AG09309 (cell line): ENCODE results near the gene ATG4D.

Experiments
- DNase-seq: peaks from one replicate; pipeline ENCODE4 v3.0.0-alpha.2; 2010; ENCODE audit warnings: low read depth
- H3K4me3 ChIP-seq: 2 replicates; pipeline ENCODE4 v1.5.1; 2011; ENCODE audit warnings: mild to moderate bottlenecking, low read depth, low read length, moderate library complexity; ENCODE audit not compliant: control insufficient read depth
- TF ChIP-seq, protein P1 (sequence below): IDR thresholded peaks from 2 replicates; pipeline ENCODE4 v1.5.1; 2011; ENCODE audit warnings: mild to moderate bottlenecking, low read depth, low read length, inconsistent platforms; ENCODE audit not compliant: insufficient read depth, control insufficient read depth; ENCODE audit errors: missing control alignments

The ATG4D gene

DNA sequence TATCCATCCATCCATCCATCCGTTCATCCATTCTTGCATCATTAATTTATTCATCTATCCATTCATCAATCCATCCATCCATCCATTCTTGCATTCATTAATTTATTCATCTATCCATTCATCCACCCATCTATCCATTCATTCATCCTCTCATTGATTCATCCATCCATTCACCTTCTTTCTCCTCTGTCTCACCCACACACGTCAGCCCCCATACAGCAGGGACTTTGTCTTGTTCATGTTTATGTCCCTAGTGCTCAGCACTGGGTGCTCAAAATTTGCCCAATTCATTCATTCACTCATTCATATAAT is 44.1 kb downstream of the ATG4D start:
- DNase-seq, result no peak
- TF ChIP-seq, protein P1, sequence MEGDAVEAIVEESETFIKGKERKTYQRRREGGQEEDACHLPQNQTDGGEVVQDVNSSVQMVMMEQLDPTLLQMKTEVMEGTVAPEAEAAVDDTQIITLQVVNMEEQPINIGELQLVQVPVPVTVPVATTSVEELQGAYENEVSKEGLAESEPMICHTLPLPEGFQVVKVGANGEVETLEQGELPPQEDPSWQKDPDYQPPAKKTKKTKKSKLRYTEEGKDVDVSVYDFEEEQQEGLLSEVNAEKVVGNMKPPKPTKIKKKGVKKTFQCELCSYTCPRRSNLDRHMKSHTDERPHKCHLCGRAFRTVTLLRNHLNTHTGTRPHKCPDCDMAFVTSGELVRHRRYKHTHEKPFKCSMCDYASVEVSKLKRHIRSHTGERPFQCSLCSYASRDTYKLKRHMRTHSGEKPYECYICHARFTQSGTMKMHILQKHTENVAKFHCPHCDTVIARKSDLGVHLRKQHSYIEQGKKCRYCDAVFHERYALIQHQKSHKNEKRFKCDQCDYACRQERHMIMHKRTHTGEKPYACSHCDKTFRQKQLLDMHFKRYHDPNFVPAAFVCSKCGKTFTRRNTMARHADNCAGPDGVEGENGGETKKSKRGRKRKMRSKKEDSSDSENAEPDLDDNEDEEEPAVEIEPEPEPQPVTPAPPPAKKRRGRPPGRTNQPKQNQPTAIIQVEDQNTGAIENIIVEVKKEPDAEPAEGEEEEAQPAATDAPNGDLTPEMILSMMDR, result no peak
- H3K4me3 ChIP-seq, result no peak overlapping the region

DNA sequence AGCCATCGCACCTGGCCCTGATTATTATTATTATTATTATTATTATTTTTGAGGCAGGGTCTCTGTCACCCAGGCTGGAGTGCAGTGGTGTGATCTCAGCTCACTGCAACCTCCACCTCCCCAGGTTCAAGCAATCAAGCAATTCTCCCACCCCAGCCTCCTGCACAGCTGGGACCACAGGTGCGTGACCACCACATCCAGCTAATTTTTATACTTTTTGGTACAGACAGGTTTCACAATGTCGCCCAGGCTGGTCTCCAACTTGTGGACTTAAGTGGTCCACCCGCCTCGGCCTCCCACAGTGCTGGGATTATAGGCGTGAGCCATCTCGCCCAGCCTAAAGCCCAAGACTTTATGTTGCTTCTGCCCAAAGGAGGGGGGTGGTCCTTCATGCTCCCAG is 49.4 kb downstream of the ATG4D start:
- TF ChIP-seq, protein P1, result no peak
- H3K4me3 ChIP-seq, result no peak overlapping the region
- DNase-seq, result no peak

DNA sequence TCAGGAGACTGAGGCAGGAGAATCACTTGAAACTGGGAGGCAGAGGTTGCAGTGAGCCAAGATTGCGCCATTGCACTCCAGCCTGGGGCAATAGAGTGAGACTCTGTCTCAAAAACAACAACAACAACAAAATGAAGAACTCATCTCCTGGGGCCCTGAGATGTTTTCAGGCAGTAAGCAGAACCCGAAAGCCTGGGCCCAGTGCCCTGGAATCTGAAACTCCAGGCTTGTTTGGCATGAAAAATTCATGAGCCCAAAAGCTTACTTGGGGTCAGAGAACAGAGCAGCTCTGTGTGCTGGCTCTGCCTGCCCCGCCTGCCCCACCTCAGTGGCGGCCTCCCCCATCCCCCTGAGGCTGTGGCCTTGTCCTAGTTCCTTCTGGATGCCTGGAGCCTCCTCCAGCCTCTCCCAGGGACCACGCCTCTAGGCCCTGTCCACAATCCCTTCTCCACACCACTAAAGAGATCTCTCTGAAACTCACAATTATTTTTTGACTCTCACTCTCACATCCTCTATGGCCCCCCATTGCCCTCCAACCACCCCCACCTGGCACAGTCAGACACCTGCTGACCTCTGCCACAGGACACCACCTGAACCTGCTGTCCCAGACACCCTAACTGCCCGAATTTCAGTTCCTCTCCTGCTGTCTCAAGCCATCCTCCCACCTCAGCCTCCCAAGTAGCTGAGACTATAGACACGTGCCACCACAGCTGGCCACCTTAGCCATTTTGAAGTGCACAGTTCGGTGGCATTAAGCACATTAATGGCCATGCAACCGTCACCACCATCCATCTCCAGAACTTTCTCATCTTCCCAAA is 50.3 kb downstream of the ATG4D start:
- DNase-seq, result no peak
- TF ChIP-seq, protein P1, result no peak
- no peak overlapping the region for H3K4me3 ChIP-seq

DNA sequence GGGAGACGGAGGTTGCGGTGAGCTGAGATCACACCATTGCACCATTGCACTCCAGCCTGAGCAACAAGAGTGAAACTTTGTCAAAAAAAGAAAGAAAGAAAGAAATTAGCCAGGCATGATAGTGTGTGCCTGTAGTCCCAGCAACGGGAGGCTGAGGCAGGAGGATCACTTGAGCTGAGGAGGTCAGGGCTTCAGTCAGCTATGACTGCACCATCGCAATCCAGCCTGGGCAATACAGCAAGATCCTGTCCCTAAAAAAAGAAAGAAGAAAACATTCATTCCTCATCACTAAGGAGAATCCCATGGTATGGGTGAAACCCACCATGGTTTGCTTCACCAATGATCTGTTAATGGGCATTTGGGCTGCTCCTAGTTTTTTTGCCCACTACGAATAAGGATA is 56.4 kb downstream of the ATG4D start:
- TF ChIP-seq, protein P1, result no peak
- DNase-seq, result no peak
- no peak overlapping the region for H3K4me3 ChIP-seq

DNA sequence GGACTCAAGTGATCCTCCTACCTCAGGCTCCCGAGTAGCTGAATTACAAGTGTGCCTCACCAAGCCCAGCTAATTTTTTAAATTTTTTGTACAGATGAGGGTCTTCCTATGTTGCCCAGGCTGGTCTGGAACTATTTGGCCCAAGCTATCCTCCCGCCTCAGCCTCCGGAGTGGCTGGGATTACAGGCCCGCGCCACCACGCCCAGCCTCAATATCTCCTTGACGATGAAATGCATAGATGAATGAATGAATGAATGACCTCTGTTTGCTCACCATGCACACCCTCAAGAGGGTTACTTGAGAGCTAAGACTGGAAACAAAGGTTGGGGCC is 58.3 kb downstream of the ATG4D start:
- no peak for DNase-seq
- TF ChIP-seq, protein P1, result no peak
- H3K4me3 ChIP-seq, result no peak overlapping the region

DNA sequence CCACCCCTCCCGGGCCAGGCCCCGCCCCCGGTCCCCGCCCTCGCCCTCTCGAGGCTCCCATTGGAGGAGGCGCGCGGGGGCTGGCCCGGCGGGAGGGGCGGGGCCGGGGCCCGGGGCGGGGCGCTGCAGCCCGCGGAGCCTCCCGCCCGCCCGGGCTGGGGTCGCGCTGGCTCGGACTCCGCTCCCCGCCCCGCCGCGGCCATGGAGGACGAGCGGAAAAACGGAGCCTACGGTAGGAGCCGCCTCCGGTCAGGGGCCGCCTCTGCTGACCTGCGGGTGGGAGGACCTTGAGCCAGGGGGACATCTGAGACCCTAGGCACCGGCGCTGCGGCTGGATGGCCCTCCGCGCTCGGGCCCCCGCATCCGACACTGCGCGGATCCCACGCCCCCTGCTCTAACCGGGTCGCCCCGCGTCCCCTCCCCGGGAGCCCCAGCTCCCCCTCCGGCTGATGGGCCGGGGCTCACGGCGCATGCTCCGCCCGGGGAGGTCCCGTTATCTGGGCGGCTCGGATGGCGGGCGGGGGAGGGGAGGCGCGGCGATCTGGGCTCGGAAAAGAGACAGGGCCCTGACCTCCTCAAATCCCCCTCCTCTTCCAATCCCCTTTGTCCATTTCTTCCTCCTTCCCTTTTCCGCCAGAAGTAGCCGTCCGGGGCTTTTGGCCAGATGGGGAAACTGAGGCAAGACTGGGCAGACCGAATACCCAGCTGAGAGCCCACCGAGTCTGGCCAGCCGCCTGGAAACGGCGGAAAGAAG is 58.8 kb downstream of the ATG4D start:
- TF ChIP-seq, protein P1, result no peak
- no peak for DNase-seq

More for the DNA sequence above, 58.8 kb downstream of the ATG4D start:
- peak overlapping the region; percentile 99 for H3K4me3 ChIP-seq
